ENCODE measurements around the gene RAD51B. TPM values are rescaled to one million over a fixed set of nuclear protein-coding genes. Genes with fewer than 3 reads are reported as not detected.

The RAD51B gene
- total and polyA plus RNA-seq, 9 donors, result 21.6 to 70.1 (median 35.1) TPM

- intact Hi-C loops (cut with DNase I), result no loop called here
- Histone ChIP-seq H3K9me3 (no peaks in the 10 kb centered on the region), H3K27ac (no peak overlapping the region), H3K4me3 (no peak overlapping the region), H3K36me3 (no peaks in the 10 kb centered on the region), H3K27me3 (no peaks in the 10 kb centered on the region), H3K4me1 (ENCODE audit: insufficient read depth) (peaks cover 5% of the 10 kb centered on the region)
- WGBS, 3 donors, result 93 to 95% (median 94%) methylated on average over 2 of the region's 2 CpGs
- no peak for DNase-seq
- TF ChIP-seq EP300 (IDR thresholded peaks at IDR 0.05) (no peak), CTCF (IDR thresholded peaks at IDR 0.05) (no peak), POLR2A (IDR thresholded peaks at IDR 0.05) (no peak)
Observed at GRCh38 chr14:68538639-68539038, 719.1 kb downstream of the RAD51B start.

DNA sequence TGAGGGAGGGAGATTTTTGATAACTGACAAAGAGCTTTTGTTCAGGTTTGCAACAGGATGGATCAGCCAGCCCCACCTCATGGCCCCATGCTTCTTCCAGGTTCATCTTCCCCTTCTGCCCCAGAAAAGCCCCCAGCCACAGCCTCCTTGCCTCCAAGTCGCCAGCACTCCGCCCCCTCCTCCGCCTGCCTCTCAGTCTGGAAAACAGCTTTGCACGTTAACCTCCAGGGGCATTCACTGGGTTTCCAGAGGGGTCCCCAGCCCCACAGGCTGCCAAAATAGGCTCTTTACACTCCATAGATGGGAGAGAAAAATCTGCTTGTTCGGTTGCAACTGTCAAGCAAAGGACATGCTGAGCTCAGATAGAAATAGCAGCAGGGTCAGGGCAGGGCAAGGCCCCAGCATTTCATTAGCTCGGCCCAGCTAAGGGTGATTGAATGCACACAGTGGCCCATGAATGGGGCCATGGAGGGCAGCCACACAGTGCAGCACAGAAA is 719.7 kb downstream of the RAD51B start:
- WGBS, 3 donors, result 79 to 87% (median 81%) methylated on average over 6 of the region's 6 CpGs
- no peak for DNase-seq
- Histone ChIP-seq H3K4me3 (no peak overlapping the region), H3K9me3 (no peaks in the 10 kb centered on the region), H3K27ac (peak overlapping the region in 1 of 2 donors; percentile 9), H3K4me1 (ENCODE audit: insufficient read depth) (peaks cover 7% of the 10 kb centered on the region), H3K27me3 (no peaks in the 10 kb centered on the region), H3K36me3 (no peaks in the 10 kb centered on the region)
- no peak for TF ChIP-seq EP300 (IDR thresholded peaks at IDR 0.05)
- no peak for TF ChIP-seq POLR2A (IDR thresholded peaks at IDR 0.05)
- no peak for TF ChIP-seq CTCF (IDR thresholded peaks at IDR 0.05)
- intact Hi-C loops (cut with DNase I), result no loop called here

DNA sequence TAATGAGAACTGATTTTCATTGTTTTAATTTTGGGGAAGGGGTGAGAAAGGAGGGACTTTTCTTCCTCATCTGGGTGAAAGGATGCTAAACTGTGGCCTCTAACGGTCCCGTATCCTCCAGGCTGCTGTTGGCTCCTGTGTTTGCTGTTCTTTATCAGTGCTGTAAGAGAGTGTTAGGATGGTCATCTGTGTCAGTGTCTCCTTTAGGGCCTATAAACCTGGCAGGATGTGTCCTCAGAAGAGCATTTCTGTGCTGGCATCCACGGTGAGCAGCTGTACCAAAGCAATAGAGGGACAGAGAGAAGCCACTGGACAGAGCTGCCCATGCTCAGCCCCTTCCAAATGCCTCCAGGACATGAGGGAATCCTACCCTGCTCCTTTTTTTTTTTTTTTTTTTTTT is 720.2 kb downstream of the RAD51B start:
- intact Hi-C loops (cut with DNase I), result loop anchor here in 2 of 4 donors (10.0 kb wide), 3 partner anchors 145 to 595 kb away; no protein-coding TSS in a partner anchor
- H3K36me3 ChIP-seq, result no peaks in the 10 kb centered on the region
- H3K27ac ChIP-seq, result peak overlapping the region in 1 of 2 donors; percentile 9
- no peak for TF ChIP-seq POLR2A (IDR thresholded peaks at IDR 0.05)
- TF ChIP-seq CTCF (IDR thresholded peaks at IDR 0.05), result no peak
- no peak for TF ChIP-seq EP300 (IDR thresholded peaks at IDR 0.05)
- H3K9me3 ChIP-seq, result no peaks in the 10 kb centered on the region
- H3K4me3 ChIP-seq, result no peak overlapping the region
- H3K4me1 ChIP-seq (ENCODE audit: insufficient read depth), result peaks cover 7% of the 10 kb centered on the region
- no peaks in the 10 kb centered on the region for H3K27me3 ChIP-seq
- no peak for DNase-seq
- 94 to 96% (median 94%) methylated on average over 3 of the region's 3 CpGs for WGBS, 3 donors

- 88 to 97% (median 97%) methylated on average over 4 of the region's 4 CpGs for WGBS, 3 donors
- no peak for TF ChIP-seq CTCF (IDR thresholded peaks at IDR 0.05)
- TF ChIP-seq POLR2A (IDR thresholded peaks at IDR 0.05), result no peak
- no peak for TF ChIP-seq EP300 (IDR thresholded peaks at IDR 0.05)
- no peaks in the 10 kb centered on the region for H3K36me3 ChIP-seq
- H3K9me3 ChIP-seq, result no peaks in the 10 kb centered on the region
- peak overlapping the region in 1 of 2 donors; percentile 2 for H3K27ac ChIP-seq
- no peak overlapping the region for H3K4me3 ChIP-seq
- H3K27me3 ChIP-seq, result no peaks in the 10 kb centered on the region
- H3K4me1 ChIP-seq (ENCODE audit: insufficient read depth), result peaks cover 7% of the 10 kb centered on the region
- no peak for DNase-seq
- intact Hi-C loops (cut with DNase I), result loop anchor here in 2 of 4 donors (10.0 kb wide), 3 partner anchors 147 to 597 kb away; no protein-coding TSS in a partner anchor
Observed at GRCh38 chr14:68541178-68541896, 721.8 kb downstream of the RAD51B start.

Data from ovary (tissue), 9 donors.